ENCODE results near the gene CAPN5.

CAPN5 gene

DNA sequence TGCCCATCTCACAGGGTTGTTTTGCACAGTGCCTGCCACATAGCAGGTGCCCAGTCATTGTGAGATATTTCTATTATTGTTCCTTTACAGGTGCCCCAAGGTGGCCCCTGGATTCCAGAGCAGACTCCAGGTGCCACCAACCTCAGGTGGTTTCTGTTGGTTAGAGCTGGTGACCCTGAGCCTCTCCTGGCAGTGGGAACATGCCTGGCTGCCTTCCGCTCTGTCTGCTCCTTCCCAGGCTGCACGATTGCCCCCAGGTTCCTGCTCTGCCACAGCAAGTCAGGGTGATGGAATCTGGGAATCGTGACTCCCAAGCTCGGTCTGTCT is 23.2 kb downstream of the CAPN5 start:
- TF ChIP-seq, protein P1, sequence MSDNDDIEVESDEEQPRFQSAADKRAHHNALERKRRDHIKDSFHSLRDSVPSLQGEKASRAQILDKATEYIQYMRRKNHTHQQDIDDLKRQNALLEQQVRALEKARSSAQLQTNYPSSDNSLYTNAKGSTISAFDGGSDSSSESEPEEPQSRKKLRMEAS (IDR thresholded peaks at IDR 0.05; ENCODE audit: low read depth, low read length), result no peak
- TF ChIP-seq, protein P2, sequence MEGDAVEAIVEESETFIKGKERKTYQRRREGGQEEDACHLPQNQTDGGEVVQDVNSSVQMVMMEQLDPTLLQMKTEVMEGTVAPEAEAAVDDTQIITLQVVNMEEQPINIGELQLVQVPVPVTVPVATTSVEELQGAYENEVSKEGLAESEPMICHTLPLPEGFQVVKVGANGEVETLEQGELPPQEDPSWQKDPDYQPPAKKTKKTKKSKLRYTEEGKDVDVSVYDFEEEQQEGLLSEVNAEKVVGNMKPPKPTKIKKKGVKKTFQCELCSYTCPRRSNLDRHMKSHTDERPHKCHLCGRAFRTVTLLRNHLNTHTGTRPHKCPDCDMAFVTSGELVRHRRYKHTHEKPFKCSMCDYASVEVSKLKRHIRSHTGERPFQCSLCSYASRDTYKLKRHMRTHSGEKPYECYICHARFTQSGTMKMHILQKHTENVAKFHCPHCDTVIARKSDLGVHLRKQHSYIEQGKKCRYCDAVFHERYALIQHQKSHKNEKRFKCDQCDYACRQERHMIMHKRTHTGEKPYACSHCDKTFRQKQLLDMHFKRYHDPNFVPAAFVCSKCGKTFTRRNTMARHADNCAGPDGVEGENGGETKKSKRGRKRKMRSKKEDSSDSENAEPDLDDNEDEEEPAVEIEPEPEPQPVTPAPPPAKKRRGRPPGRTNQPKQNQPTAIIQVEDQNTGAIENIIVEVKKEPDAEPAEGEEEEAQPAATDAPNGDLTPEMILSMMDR (IDR thresholded peaks at IDR 0.05; ENCODE audit: low read depth, low read length), result no peak
- TF ChIP-seq MYC (IDR thresholded peaks at IDR 0.05; ENCODE audit: low read depth, low read length), result no peak
- TF ChIP-seq POLR2A (IDR thresholded peaks at IDR 0.05; ENCODE audit: extremely low read depth, insufficient read length), result no peak
- no peak for DNase-seq (ENCODE audit: low read depth)
- no peak overlapping the region for H3K4me3 ChIP-seq (ENCODE audit: low read depth, low read length)

GRCh38 chr11:77090373-77091111 is 23.8 kb downstream of the CAPN5 start:
- no peak overlapping the region for H3K4me3 ChIP-seq (ENCODE audit: low read depth, low read length)
- TF ChIP-seq MYC (IDR thresholded peaks at IDR 0.05; ENCODE audit: low read depth, low read length), result no peak
- TF ChIP-seq, protein P1 (IDR thresholded peaks at IDR 0.05; ENCODE audit: low read depth, low read length), result no peak
- TF ChIP-seq, protein P2 (IDR thresholded peaks at IDR 0.05; ENCODE audit: low read depth, low read length), result no peak
- no peak for TF ChIP-seq POLR2A (IDR thresholded peaks at IDR 0.05; ENCODE audit: extremely low read depth, insufficient read length)
- DNase-seq (ENCODE audit: low read depth), result no peak

GRCh38 chr11:77091146-77091940 is 24.6 kb downstream of the CAPN5 start:
- TF ChIP-seq, protein P2 (IDR thresholded peaks at IDR 0.05; ENCODE audit: low read depth, low read length), result peak; percentile 92
- TF ChIP-seq POLR2A (IDR thresholded peaks at IDR 0.05; ENCODE audit: extremely low read depth, insufficient read length), result no peak
- no peak for TF ChIP-seq MYC (IDR thresholded peaks at IDR 0.05; ENCODE audit: low read depth, low read length)
- TF ChIP-seq, protein P1 (IDR thresholded peaks at IDR 0.05; ENCODE audit: low read depth, low read length), result peak; percentile 59; the same call in 1 of the 2 replicates
- peak; percentile 76 for DNase-seq (ENCODE audit: low read depth)
- no peak overlapping the region for H3K4me3 ChIP-seq (ENCODE audit: low read depth, low read length)

- TF ChIP-seq, protein P2 (IDR thresholded peaks at IDR 0.05; ENCODE audit: low read depth, low read length), result no peak
- TF ChIP-seq, protein P1 (IDR thresholded peaks at IDR 0.05; ENCODE audit: low read depth, low read length), result no peak
- TF ChIP-seq MYC (IDR thresholded peaks at IDR 0.05; ENCODE audit: low read depth, low read length), result no peak
- TF ChIP-seq POLR2A (IDR thresholded peaks at IDR 0.05; ENCODE audit: extremely low read depth, insufficient read length), result no peak
- DNase-seq (ENCODE audit: low read depth), result no peak
- no peak overlapping the region for H3K4me3 ChIP-seq (ENCODE audit: low read depth, low read length)
These were observed 25.6 kb downstream of the CAPN5 start for GRCh38 chr11:77092382-77092781.

GRCh38 chr11:77093056-77093891 is 26.5 kb downstream of the CAPN5 start:
- TF ChIP-seq, protein P2 (IDR thresholded peaks at IDR 0.05; ENCODE audit: low read depth, low read length), result no peak
- TF ChIP-seq MYC (IDR thresholded peaks at IDR 0.05; ENCODE audit: low read depth, low read length) (no peak), POLR2A (IDR thresholded peaks at IDR 0.05; ENCODE audit: extremely low read depth, insufficient read length) (no peak)
- TF ChIP-seq, protein P1 (IDR thresholded peaks at IDR 0.05; ENCODE audit: low read depth, low read length), result no peak

More at GRCh38 chr11:77093056-77093891, 26.5 kb downstream of the CAPN5 start:
- no peak overlapping the region for H3K4me3 ChIP-seq (ENCODE audit: low read depth, low read length)
- no peak for DNase-seq (ENCODE audit: low read depth)

All from NB4 (cell line).